ENCODE measurements around the gene MACROD2. TPM values are rescaled to one million over a fixed set of nuclear protein-coding genes. Genes with fewer than 3 reads are reported as not detected.

The MACROD2 gene
- total RNA-seq, 5 donors from 2014 or later (not counting 1 experiment from before 2014, with no cell fraction given): 0.23 to 1.3 (median 0.51) TPM; not detected in 2

DNA sequence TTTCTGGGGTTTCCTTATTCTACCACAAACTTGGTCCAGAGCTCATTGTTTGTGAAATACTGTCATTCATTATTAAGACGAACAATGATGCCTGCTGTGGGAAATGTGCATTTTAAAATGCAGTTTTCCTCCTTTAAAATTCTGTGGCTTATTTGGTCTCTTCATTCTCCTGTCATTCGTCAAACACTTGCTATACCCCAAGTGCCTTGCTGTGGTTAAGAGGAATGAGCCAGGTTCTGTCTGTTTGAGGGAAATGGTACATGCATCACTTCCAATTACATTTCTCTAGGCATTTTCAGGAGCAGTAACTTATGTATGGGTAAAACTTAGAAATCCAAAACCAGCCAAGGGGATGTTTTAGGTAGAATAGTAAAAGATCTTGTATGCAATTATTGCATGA, 1490.2 kb downstream of the MACROD2 start:
- ChIA-PET CTCF (no interaction called here), POLR2A (no interaction called here)
- Histone ChIP-seq H3K4me1 (ENCODE audit: control insufficient read depth in 1 of 2, extremely low read depth in 1 of 2, insufficient read depth in 2 of 2, low read length in 2 of 2) (no peaks in the 10 kb centered on the region), H3K27ac (ENCODE audit: low read length) (no peak overlapping the region), H3K9me3 (no peaks in the 10 kb centered on the region), H3K4me3 (ENCODE audit: control insufficient read depth in 1 of 2, extremely low read depth in 1 of 2, low read length in 1 of 2) (no peak overlapping the region), H3K27me3 (replicated peaks in 1 of 2; ENCODE audit: control insufficient read depth in 2 of 2, extremely low read depth in 1 of 2, insufficient read depth in 2 of 2, low read length in 1 of 2) (no peaks in the 10 kb centered on the region), H3K36me3 (ENCODE audit: control insufficient read depth in 2 of 2, extremely low read depth in 1 of 2, insufficient read depth in 1 of 2, low read length in 1 of 2) (no peaks in the 10 kb centered on the region)
- no CpG with 5 or more reads among the region's 2 CpGs for WGBS (ENCODE audit: insufficient coverage)
- H3K27ac Mint-ChIP-seq: no peak overlapping the region
- H3K4me1 Mint-ChIP-seq: no peaks in the 10 kb centered on the region
- H3K36me3 Mint-ChIP-seq: no peaks in the 10 kb centered on the region
- DNase-seq (no peak), ATAC-seq (replicated peaks in 1 of 4) (no peak)
- H3K9me3 Mint-ChIP-seq: peaks cover 8 to 16% (median 8%) of the 10 kb centered on the region in 3 donors
- no peaks in the 10 kb centered on the region for H3K27me3 Mint-ChIP-seq
- no peak overlapping the region for H3K4me3 Mint-ChIP-seq

DNA sequence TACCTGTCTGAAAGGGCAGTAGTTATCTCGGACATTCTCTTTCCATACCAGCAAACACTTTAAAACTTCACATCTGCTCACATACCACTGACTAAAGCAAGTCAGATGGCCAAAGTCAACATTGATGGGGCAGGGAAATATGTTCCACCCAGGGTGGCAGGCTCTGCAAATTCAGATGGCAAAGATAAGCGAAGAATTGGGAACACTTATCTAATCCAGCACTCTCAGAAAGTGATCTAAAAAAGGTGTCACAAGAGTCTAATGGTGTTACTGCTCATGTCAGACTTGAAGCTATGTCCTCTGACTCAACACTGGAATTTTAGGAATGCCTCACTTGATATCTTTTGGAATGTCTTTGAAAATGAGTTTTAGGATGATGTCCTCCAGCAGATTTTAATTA, 1491.7 kb downstream of the MACROD2 start:
- Mint-ChIP-seq H3K9me3 (peaks cover 7 to 22% (median 10%) of the 10 kb centered on the region in 3 donors), H3K4me1 (no peaks in the 10 kb centered on the region), H3K36me3 (no peaks in the 10 kb centered on the region), H3K4me3 (no peak overlapping the region), H3K27ac (no peak overlapping the region), H3K27me3 (no peaks in the 10 kb centered on the region)
- H3K4me3 ChIP-seq (ENCODE audit: control insufficient read depth in 1 of 2, extremely low read depth in 1 of 2, low read length in 1 of 2): no peak overlapping the region
- DNase-seq (no peak), ATAC-seq (replicated peaks in 1 of 4) (no peak)
- H3K36me3 ChIP-seq (ENCODE audit: control insufficient read depth in 2 of 2, extremely low read depth in 1 of 2, insufficient read depth in 1 of 2, low read length in 1 of 2): no peaks in the 10 kb centered on the region
- H3K4me1 ChIP-seq (ENCODE audit: control insufficient read depth in 1 of 2, extremely low read depth in 1 of 2, insufficient read depth in 2 of 2, low read length in 2 of 2): no peaks in the 10 kb centered on the region
- no peak overlapping the region for H3K27ac ChIP-seq (ENCODE audit: low read length)
- peaks cover 0 to 2% of the 10 kb centered on the region in 2 experiments for H3K27me3 ChIP-seq (replicated peaks in 1 of 2; ENCODE audit: control insufficient read depth in 2 of 2, extremely low read depth in 1 of 2, insufficient read depth in 2 of 2, low read length in 1 of 2)
- H3K9me3 ChIP-seq: no peaks in the 10 kb centered on the region
- POLR2A ChIA-PET: no interaction called here
- WGBS (ENCODE audit: insufficient coverage): 100% methylated on average over 1 of the region's 2 CpGs
- CTCF ChIA-PET: no interaction called here

DNA sequence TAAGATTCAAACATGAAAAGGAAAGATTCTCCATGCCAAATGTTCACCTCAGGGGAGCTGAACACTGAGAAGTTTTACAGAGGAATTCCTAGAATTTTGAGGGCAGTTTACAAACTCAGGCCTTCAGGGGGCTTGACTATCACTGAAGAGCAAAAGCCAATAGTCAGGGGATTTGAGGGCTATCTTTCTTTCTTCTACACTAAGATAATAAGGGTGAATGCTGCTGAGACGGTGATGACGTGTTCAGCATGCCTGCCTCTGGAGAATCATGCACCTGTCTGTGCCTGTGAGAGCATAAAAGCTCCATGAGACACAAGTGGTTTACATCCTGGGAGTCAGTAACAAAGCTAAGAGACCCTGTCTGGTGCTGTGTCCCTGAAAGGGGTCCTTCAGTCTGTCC, 1492.4 kb downstream of the MACROD2 start:
- WGBS (ENCODE audit: insufficient coverage): 83% methylated on average over 1 of the region's 2 CpGs
- no peak for ATAC-seq (replicated peaks in 1 of 4)
- no peak overlapping the region for H3K27ac Mint-ChIP-seq
- no peak for DNase-seq
- no peaks in the 10 kb centered on the region for H3K27me3 Mint-ChIP-seq
- peaks cover 10 to 18% (median 10%) of the 10 kb centered on the region in 3 donors for H3K9me3 Mint-ChIP-seq
- H3K4me3 ChIP-seq (ENCODE audit: control insufficient read depth in 1 of 2, extremely low read depth in 1 of 2, low read length in 1 of 2): no peak overlapping the region
- H3K4me1 ChIP-seq (ENCODE audit: control insufficient read depth in 1 of 2, extremely low read depth in 1 of 2, insufficient read depth in 2 of 2, low read length in 2 of 2): no peaks in the 10 kb centered on the region
- H3K36me3 Mint-ChIP-seq: no peaks in the 10 kb centered on the region
- peaks cover 0 to 2% of the 10 kb centered on the region in 2 experiments for H3K27me3 ChIP-seq (replicated peaks in 1 of 2; ENCODE audit: control insufficient read depth in 2 of 2, extremely low read depth in 1 of 2, insufficient read depth in 2 of 2, low read length in 1 of 2)
- no peaks in the 10 kb centered on the region for H3K9me3 ChIP-seq
- H3K27ac ChIP-seq (ENCODE audit: low read length): no peak overlapping the region
- no peak overlapping the region for H3K4me3 Mint-ChIP-seq
- ChIA-PET POLR2A (no interaction called here), CTCF (no interaction called here)
- H3K4me1 Mint-ChIP-seq: no peaks in the 10 kb centered on the region
- H3K36me3 ChIP-seq (ENCODE audit: control insufficient read depth in 2 of 2, extremely low read depth in 1 of 2, insufficient read depth in 1 of 2, low read length in 1 of 2): no peaks in the 10 kb centered on the region

DNA sequence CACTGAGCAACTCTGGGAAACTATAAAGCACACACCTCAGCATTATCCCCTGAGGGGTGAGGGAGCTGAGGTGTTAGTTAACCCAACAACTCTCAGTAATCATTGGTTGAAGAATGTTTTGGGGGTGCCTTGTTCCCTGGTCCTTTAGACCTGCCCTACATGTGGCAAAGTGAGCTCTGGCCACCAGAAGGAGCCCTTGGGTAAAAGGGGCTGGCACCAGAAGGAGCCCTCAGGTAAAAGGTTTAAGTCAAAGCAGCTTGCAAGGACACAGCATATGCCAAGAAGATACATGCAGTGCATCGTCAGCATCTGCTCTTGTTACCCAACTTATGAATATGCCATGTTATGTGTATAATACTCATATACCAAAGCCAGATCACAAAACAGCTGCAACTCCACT, 1496.3 kb downstream of the MACROD2 start:
- Histone ChIP-seq H3K9me3 (no peaks in the 10 kb centered on the region), H3K4me1 (ENCODE audit: control insufficient read depth in 1 of 2, extremely low read depth in 1 of 2, insufficient read depth in 2 of 2, low read length in 2 of 2) (no peaks in the 10 kb centered on the region), H3K36me3 (ENCODE audit: control insufficient read depth in 2 of 2, extremely low read depth in 1 of 2, insufficient read depth in 1 of 2, low read length in 1 of 2) (no peaks in the 10 kb centered on the region), H3K4me3 (ENCODE audit: control insufficient read depth in 1 of 2, extremely low read depth in 1 of 2, low read length in 1 of 2) (no peak overlapping the region), H3K27me3 (replicated peaks in 1 of 2; ENCODE audit: control insufficient read depth in 2 of 2, extremely low read depth in 1 of 2, insufficient read depth in 2 of 2, low read length in 1 of 2) (peaks cover 0 to 2% of the 10 kb centered on the region in 2 experiments), H3K27ac (ENCODE audit: low read length) (no peak overlapping the region)
- ChIA-PET POLR2A (interaction anchor here in 1 of 2 donors (0.6 kb wide), 1 partner anchor 54 kb away, joined by 3 read pairs; no protein-coding TSS in a partner anchor), CTCF (no interaction called here)
- Mint-ChIP-seq H3K4me1 (no peaks in the 10 kb centered on the region), H3K9me3 (peaks cover 16 to 19% (median 16%) of the 10 kb centered on the region in 3 donors), H3K36me3 (no peaks in the 10 kb centered on the region), H3K27ac (no peak overlapping the region), H3K4me3 (no peak overlapping the region), H3K27me3 (no peaks in the 10 kb centered on the region)
- ATAC-seq (replicated peaks in 1 of 4) (no peak), DNase-seq (no peak)
- WGBS (ENCODE audit: insufficient coverage): no CpG with 5 or more reads among the region's 1 CpG

DNA sequence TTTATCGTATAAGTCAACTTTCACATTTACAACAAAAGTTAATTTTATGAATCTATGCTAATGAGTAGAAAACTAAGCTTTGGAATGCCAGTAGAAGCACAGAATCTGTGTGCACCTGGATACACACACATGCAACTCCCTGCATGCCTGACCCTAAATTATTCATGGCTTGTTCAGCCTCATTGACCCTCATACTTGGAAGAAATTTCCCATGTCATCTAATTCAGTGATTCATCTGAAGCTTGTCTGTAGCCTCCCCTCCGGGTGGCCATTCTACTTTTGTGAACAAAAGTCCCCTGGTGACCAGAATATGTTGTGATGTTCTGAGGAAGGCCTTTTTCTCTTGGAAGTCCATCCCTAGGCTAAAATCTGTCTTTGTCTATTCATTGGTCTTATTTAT, 1499.5 kb downstream of the MACROD2 start:
- ATAC-seq (replicated peaks in 1 of 4) (no peak), DNase-seq (no peak)
- Mint-ChIP-seq H3K36me3 (no peaks in the 10 kb centered on the region), H3K4me1 (no peaks in the 10 kb centered on the region), H3K27me3 (no peaks in the 10 kb centered on the region), H3K4me3 (no peak overlapping the region), H3K27ac (no peak overlapping the region), H3K9me3 (peaks cover 17 to 26% (median 21%) of the 10 kb centered on the region in 3 donors)
- Histone ChIP-seq H3K4me1 (ENCODE audit: control insufficient read depth in 1 of 2, extremely low read depth in 1 of 2, insufficient read depth in 2 of 2, low read length in 2 of 2) (no peaks in the 10 kb centered on the region), H3K36me3 (ENCODE audit: control insufficient read depth in 2 of 2, extremely low read depth in 1 of 2, insufficient read depth in 1 of 2, low read length in 1 of 2) (no peaks in the 10 kb centered on the region), H3K27me3 (replicated peaks in 1 of 2; ENCODE audit: control insufficient read depth in 2 of 2, extremely low read depth in 1 of 2, insufficient read depth in 2 of 2, low read length in 1 of 2) (peaks cover 0 to 2% of the 10 kb centered on the region in 2 experiments), H3K9me3 (no peaks in the 10 kb centered on the region), H3K4me3 (ENCODE audit: control insufficient read depth in 1 of 2, extremely low read depth in 1 of 2, low read length in 1 of 2) (no peak overlapping the region), H3K27ac (ENCODE audit: low read length) (no peak overlapping the region)
- ChIA-PET CTCF (no interaction called here), POLR2A (no interaction called here)
- WGBS (ENCODE audit: insufficient coverage): no CpG with 5 or more reads among the region's 2 CpGs

DNA sequence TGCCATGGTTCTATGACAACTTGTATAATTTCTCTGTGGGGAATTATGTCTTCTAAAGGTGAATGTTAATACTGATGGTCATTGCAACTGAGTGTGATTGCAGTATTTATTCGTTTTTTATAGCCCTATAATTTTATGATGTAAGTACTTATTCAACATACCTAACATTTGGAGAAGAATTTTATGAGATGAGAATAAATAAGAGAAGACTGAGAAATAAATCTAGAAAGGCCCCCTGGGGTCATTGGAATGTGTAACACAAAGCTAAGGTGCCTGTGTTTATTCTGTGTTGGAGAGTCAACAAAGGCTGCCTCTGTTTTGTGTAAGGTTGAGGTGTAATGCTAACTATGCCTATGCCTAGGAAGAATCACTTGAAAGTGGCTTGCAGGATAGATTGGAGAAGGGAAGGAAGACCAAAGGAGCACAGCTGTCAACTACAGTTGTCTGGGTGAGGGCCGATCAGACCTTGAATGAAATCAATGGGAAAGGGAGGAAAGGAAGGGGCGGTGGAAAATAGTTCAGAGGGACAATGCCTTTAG, 1501.3 kb downstream of the MACROD2 start:
- no peaks in the 10 kb centered on the region for H3K27me3 Mint-ChIP-seq
- no peak for ATAC-seq (replicated peaks in 1 of 4)
- H3K4me1 Mint-ChIP-seq: no peaks in the 10 kb centered on the region
- no peaks in the 10 kb centered on the region for H3K36me3 Mint-ChIP-seq
- no peaks in the 10 kb centered on the region for H3K9me3 ChIP-seq
- peaks cover 0 to 2% of the 10 kb centered on the region in 2 experiments for H3K27me3 ChIP-seq (replicated peaks in 1 of 2; ENCODE audit: control insufficient read depth in 2 of 2, extremely low read depth in 1 of 2, insufficient read depth in 2 of 2, low read length in 1 of 2)
- no peak overlapping the region for H3K27ac Mint-ChIP-seq
- no peaks in the 10 kb centered on the region for H3K4me1 ChIP-seq (ENCODE audit: control insufficient read depth in 1 of 2, extremely low read depth in 1 of 2, insufficient read depth in 2 of 2, low read length in 2 of 2)
- no peak for DNase-seq
- no peak overlapping the region for H3K4me3 ChIP-seq (ENCODE audit: control insufficient read depth in 1 of 2, extremely low read depth in 1 of 2, low read length in 1 of 2)
- 94% methylated on average over 2 of the region's 3 CpGs for WGBS (ENCODE audit: insufficient coverage)
- no peak overlapping the region for H3K4me3 Mint-ChIP-seq
- H3K36me3 ChIP-seq (ENCODE audit: control insufficient read depth in 2 of 2, extremely low read depth in 1 of 2, insufficient read depth in 1 of 2, low read length in 1 of 2): no peaks in the 10 kb centered on the region
- CTCF ChIA-PET: no interaction called here
- POLR2A ChIA-PET: no interaction called here
- no peak overlapping the region for H3K27ac ChIP-seq (ENCODE audit: low read length)
- peaks cover 15 to 19% (median 18%) of the 10 kb centered on the region in 3 donors for H3K9me3 Mint-ChIP-seq

DNA sequence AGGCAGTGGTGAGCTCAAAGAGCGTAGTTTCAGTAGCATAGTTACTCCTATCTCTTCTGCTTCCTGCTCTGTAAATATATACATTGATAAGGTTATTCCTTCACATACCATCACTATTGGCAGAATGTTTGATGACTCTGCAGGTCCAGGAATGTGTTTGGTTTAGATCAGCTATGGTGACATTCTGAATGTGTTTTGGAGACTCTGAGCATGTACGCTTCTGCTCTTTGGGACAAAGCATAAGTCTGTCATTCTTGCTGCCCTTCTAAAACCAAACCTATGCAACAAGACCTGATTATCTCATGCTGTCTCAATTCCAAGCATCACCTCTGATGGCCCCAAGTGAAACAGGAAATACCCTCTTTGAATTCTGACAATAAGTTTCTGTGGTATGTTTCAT, 1503.6 kb downstream of the MACROD2 start:
- POLR2A ChIA-PET: no interaction called here
- Mint-ChIP-seq H3K4me3 (no peak overlapping the region), H3K36me3 (no peaks in the 10 kb centered on the region), H3K27me3 (no peaks in the 10 kb centered on the region), H3K4me1 (no peaks in the 10 kb centered on the region), H3K27ac (no peak overlapping the region), H3K9me3 (peaks cover 15 to 21% (median 17%) of the 10 kb centered on the region in 3 donors)
- H3K27me3 ChIP-seq (replicated peaks in 1 of 2; ENCODE audit: control insufficient read depth in 2 of 2, extremely low read depth in 1 of 2, insufficient read depth in 2 of 2, low read length in 1 of 2): no peaks in the 10 kb centered on the region
- ATAC-seq (replicated peaks in 1 of 4) (no peak), DNase-seq (no peak)
- H3K9me3 ChIP-seq: no peaks in the 10 kb centered on the region
- H3K27ac ChIP-seq (ENCODE audit: low read length): no peak overlapping the region
- CTCF ChIA-PET: no interaction called here
- no peak overlapping the region for H3K4me3 ChIP-seq (ENCODE audit: control insufficient read depth in 1 of 2, extremely low read depth in 1 of 2, low read length in 1 of 2)
- H3K36me3 ChIP-seq (ENCODE audit: control insufficient read depth in 2 of 2, extremely low read depth in 1 of 2, insufficient read depth in 1 of 2, low read length in 1 of 2): no peaks in the 10 kb centered on the region
- no peaks in the 10 kb centered on the region for H3K4me1 ChIP-seq (ENCODE audit: control insufficient read depth in 1 of 2, extremely low read depth in 1 of 2, insufficient read depth in 2 of 2, low read length in 2 of 2)
- no CpG with 5 or more reads among the region's 2 CpGs for WGBS (ENCODE audit: insufficient coverage)

Measured in T-cell (primary cell).